Small intestine (tissue), 7 donors: ENCODE results near the gene SPATA6. TPM values are rescaled to one million over a fixed set of nuclear protein-coding genes. Genes with fewer than 3 reads are reported as not detected.

Source experiments
- DNase-seq, 2 donors: peaks; one replicate each; pipeline versions ENCODE4 v3.0.0 to v3.0.0-alpha.2; 2013
- FAIRE-seq: peaks from 2 replicates; lab custom pipeline; 2012; peaks lifted over from hg19 to GRCh38; lab: Jason Lieb, UNC
- H3K27ac ChIP-seq, 3 donors: one replicate each; pipeline ENCODE4 v1.5.1; 2013; ENCODE audit warnings: low read length in 2 of 3, mild to moderate bottlenecking in 2 of 3, control low read depth in 1 of 3, inconsistent platforms in 1 of 3, low read depth in 1 of 3, moderate library complexity in 1 of 3
- H3K27me3 ChIP-seq, 3 donors: one replicate each; pipeline ENCODE4 v1.6.1; 2013; ENCODE audit warnings: low read length in 3 of 3, inconsistent platforms in 1 of 3; ENCODE audit not compliant: control insufficient read depth in 3 of 3, insufficient read depth in 3 of 3
- H3K36me3 ChIP-seq, 3 donors: one replicate each; pipeline ENCODE4 v1.6.1; 2013; ENCODE audit warnings: low read length in 3 of 3, inconsistent platforms in 1 of 3, low read depth in 1 of 3, mild to moderate bottlenecking in 1 of 3, moderate library complexity in 1 of 3; ENCODE audit not compliant: control insufficient read depth in 3 of 3, insufficient read depth in 2 of 3
- H3K4me1 ChIP-seq, 3 donors: one replicate each; pipeline ENCODE4 v1.6.1; 2013; ENCODE audit warnings: low read length in 2 of 3, inconsistent platforms in 1 of 3, low read depth in 1 of 3, mild to moderate bottlenecking in 1 of 3, moderate library complexity in 1 of 3; ENCODE audit not compliant: control insufficient read depth in 3 of 3, insufficient read depth in 2 of 3
- H3K4me3 ChIP-seq, 3 donors: one replicate each; pipeline ENCODE4 v1.5.1; 2013; ENCODE audit warnings: low read length in 3 of 3, control low read depth in 1 of 3, inconsistent platforms in 1 of 3, low read depth in 1 of 3, mild to moderate bottlenecking in 1 of 3, moderate library complexity in 1 of 3
- H3K9me3 ChIP-seq, 2 donors: one replicate each; pipeline ENCODE4 v1.6.1; 2013; ENCODE audit warnings: low read depth in 1 of 2, low read length in 1 of 2; ENCODE audit not compliant: control insufficient read depth in 2 of 2, insufficient read depth in 1 of 2
- WGBS, 3 donors: extraction: QIAGEN DNeasy Blood & Tissue Kit; methylation state at CpG; one replicate each; pipeline ENCODE4 v1.1.7; 2013; 5-methylcytosine and 5-hydroxymethylcytosine counted together
- polyA plus RNA-seq, 4 donors: library from polyadenylated mRNA; stranded (reverse) in 3 of 4; unstranded in 1 of 4; fragments of 200-250 nt in 3 of 4; fragments of 120-200 nt in 1 of 4; gene quantifications; one replicate each; pipeline versions ENCODE4 v1.2.1 to v1.2.3, GENCODE V29; 2013
- donor health status: healthy with polysubstance abuse.
- donor health status: control.
- donor health status: control.
- donor health status: Bipolar disorder and iron deficiency.
- donor health status: healthy.

The SPATA6 gene
- polyA plus RNA-seq, 4 donors, result 2.5 to 6.2 (median 3.1) TPM

DNA sequence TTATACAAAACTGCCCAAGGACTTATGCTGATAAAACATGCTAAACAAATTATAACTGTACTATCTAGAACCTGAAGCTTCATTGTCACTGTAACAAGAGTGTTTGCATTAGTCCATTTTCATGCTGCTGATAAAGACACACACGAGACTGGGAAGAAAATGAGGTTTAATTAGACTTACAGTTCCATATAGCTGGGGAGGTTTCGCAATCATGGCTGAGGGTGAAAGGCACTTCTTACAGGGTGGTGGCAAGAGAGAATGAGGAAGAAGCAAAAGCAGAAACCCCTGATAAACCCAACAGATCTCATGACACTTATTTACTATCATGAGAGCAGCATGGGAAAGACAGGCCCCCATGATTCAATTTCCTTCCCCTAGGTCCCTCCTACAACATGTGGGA lies 100.4 kb downstream of the SPATA6 start:
- no peak for FAIRE-seq
- WGBS, 3 donors, result 79 to 91% (median 81%) methylated on average over 2 of the region's 2 CpGs
- DNase-seq, result no peak

DNA sequence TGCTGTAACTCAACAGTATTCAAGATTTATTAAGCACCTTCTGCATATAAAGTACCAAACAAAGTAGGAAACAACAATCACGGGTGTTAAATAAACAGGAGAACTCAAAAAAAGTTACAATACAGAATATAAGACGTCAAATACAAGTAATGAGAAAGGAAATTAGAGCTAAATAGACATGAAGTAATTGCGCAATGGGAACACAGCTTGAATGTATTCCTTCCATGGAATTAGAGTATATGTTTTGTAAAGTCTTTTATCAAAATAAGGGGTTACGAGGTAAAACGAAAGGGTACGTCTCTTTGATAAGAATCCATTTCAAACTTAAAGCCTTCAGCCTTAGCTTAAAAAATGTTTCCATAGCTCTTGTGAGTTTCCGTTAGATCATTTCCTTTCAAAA lies 109.1 kb downstream of the SPATA6 start:
- DNase-seq (no peak), FAIRE-seq (no peak)
- H3K4me3 ChIP-seq, result no peak overlapping the region
- H3K36me3 ChIP-seq, result no peaks in the 10 kb centered on the region
- no peaks in the 10 kb centered on the region for H3K4me1 ChIP-seq
- H3K27ac ChIP-seq, result no peak overlapping the region
- 85 to 88% (median 88%) methylated on average over 7 of the region's 7 CpGs for WGBS, 3 donors
- no peaks in the 10 kb centered on the region for H3K9me3 ChIP-seq
- no peaks in the 10 kb centered on the region for H3K27me3 ChIP-seq

More for the DNA sequence above, 100.4 kb downstream of the SPATA6 start:
- no peak overlapping the region for H3K27ac ChIP-seq
- H3K27me3 ChIP-seq, result no peaks in the 10 kb centered on the region
- peaks cover 0 to 30% of the 10 kb centered on the region in 2 donors for H3K9me3 ChIP-seq
- H3K4me1 ChIP-seq, result peaks cover 0 to 2% (median 0%) of the 10 kb centered on the region in 3 donors
- no peak overlapping the region for H3K4me3 ChIP-seq
- H3K36me3 ChIP-seq, result peaks cover 0 to 6% (median 0%) of the 10 kb centered on the region in 3 donors

DNA sequence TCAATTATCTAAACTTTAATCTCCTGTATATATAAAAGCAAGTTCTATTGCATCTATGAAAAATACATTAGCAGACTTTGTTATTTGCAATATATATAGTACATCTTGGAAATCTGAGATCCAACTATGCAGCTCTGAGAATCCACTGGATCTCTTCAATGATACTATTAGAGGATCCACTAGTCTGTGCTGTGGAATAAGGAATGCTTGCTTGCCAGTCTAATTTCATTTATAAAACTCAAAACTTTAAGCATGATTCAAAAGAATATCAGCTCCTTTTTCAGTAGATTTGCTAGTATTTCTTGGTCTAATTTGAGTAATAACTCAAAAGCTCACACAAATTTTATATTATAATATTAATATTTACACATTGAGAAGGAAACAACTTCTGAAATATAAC lies 115.1 kb downstream of the SPATA6 start:
- no peak for FAIRE-seq

DNA sequence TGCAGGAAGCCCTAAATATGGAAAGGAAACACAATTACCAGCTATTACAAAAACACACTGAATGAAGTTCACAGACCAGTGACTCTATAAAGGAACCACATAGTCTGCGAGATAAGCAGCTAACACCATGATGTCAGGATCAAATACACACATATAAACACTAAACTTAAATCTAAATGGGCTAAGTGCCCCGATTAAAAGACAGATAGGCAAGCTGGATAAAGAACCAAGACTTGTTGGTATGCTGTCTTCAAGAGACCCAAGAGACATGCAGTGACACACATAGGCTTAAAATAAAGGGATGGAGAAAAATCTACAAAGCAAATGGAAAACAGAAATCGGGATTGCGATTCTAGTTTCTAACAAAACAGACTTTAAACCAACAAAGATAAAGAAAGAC lies 127.6 kb downstream of the SPATA6 start:
- FAIRE-seq (no peak), DNase-seq (no peak)
- H3K4me1 ChIP-seq, result no peaks in the 10 kb centered on the region
- H3K4me3 ChIP-seq, result no peak overlapping the region
- H3K9me3 ChIP-seq, result peaks cover 0 to 8% of the 10 kb centered on the region in 2 donors
- H3K27ac ChIP-seq, result no peak overlapping the region
- 92 to 95% (median 94%) methylated on average over 4 of the region's 4 CpGs for WGBS, 3 donors
- no peaks in the 10 kb centered on the region for H3K27me3 ChIP-seq
- H3K36me3 ChIP-seq, result no peaks in the 10 kb centered on the region

More for the DNA sequence above, 115.1 kb downstream of the SPATA6 start:
- Histone ChIP-seq H3K4me3 (no peak overlapping the region), H3K36me3 (no peaks in the 10 kb centered on the region), H3K27me3 (no peaks in the 10 kb centered on the region), H3K27ac (no peak overlapping the region), H3K9me3 (no peaks in the 10 kb centered on the region), H3K4me1 (no peaks in the 10 kb centered on the region)
- DNase-seq, result no peak

DNA sequence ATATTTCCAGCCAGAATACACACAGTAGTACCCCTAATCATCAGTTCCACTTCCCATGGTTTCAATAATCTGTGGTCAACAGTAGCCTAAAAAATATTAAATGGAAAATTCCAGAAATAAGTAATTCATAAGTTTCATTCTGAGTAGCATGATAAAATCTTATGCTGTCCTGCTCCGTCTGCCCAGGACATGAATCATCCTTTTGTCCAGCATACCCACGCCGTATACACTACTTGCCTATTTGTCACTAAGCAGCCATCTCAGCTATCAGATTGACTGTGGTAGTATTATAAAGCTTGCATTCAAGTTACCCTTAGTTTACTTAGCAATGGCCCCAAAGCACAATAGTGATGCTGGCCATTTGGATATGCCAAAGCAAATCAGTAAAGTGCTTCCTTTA lies 130.8 kb downstream of the SPATA6 start:
- FAIRE-seq, result no peak

DNA sequence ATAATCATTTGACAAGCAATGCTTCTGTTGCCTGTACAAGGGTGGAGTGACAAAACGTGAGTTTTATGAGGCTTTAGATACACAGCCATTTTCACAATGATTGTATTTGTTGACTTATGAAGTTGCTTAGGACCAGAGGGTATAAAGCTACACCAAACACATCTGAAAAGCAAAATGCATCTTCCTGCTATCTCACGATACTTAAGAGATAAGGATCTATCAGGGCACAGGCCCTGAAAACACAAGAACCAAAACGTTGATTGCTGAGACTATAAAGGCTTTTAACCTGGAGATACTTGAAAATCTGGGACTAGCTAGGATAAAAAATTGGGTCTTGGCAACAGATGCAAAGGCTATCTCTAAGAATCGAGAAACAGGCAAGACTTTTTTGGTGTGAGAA lies 133.7 kb downstream of the SPATA6 start:
- Histone ChIP-seq H3K27me3 (no peaks in the 10 kb centered on the region), H3K9me3 (peaks cover 0 to 1% of the 10 kb centered on the region in 2 donors), H3K4me3 (no peak overlapping the region), H3K27ac (no peak overlapping the region), H3K4me1 (no peaks in the 10 kb centered on the region), H3K36me3 (no peaks in the 10 kb centered on the region)
- FAIRE-seq (no peak), DNase-seq (no peak)
- WGBS, 3 donors, result 52 to 57% (median 52%) methylated on average over 4 of the region's 4 CpGs

More for the DNA sequence above, 130.8 kb downstream of the SPATA6 start:
- WGBS, 3 donors, result 85 to 96% (median 91%) methylated on average over 3 of the region's 3 CpGs
- Histone ChIP-seq H3K27ac (no peak overlapping the region), H3K27me3 (no peaks in the 10 kb centered on the region), H3K36me3 (no peaks in the 10 kb centered on the region), H3K9me3 (peaks cover 0 to 2% of the 10 kb centered on the region in 2 donors), H3K4me1 (no peaks in the 10 kb centered on the region), H3K4me3 (no peak overlapping the region)
- DNase-seq, result no peak

DNA sequence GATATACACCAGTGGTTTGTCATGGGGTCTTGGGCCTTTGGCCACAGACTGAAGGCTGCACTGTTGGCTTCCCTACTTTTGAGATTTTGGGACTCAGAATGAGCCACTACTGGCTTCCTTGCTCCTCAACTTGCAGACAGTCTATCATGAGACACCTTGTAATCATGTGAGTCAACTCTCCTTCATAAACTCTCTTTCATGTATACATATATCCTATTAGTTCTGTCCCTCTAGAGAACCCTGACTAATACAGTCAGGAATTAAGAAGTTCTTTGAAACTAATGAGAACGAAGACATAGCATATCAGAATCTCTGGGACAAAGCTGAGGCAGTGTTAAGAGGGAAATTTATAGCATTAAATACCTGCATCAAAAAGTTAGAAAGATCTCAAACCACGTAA lies 138.7 kb downstream of the SPATA6 start:
- 37 to 50% (median 43%) methylated on average over 2 of the region's 2 CpGs for WGBS, 3 donors
- H3K9me3 ChIP-seq, result peaks cover 1 to 11% of the 10 kb centered on the region in 2 donors
- H3K27ac ChIP-seq, result no peak overlapping the region
- no peak overlapping the region for H3K4me3 ChIP-seq
- H3K4me1 ChIP-seq, result no peaks in the 10 kb centered on the region
- no peak for FAIRE-seq
- DNase-seq, result no peak
- H3K36me3 ChIP-seq, result peaks cover 0 to 9% (median 2%) of the 10 kb centered on the region in 3 donors
- H3K27me3 ChIP-seq, result no peaks in the 10 kb centered on the region

DNA sequence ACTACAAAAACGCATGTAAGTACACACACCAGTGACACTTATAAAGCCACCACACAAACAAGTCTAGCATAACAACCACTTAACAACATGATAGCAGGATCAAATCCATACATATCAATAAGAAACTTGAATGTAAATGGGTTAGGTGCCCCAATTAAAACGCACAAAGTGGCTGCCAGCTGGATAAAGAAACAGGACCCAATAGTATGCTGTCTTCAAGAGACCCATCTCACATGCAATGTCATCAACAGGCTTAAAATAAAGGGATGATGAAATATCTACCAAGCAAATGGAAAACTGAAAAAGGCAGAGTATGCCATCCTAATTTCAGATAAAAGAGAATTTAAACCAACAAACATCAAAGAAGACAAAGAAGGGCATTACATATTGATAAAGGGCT lies 139.9 kb downstream of the SPATA6 start:
- no peak for FAIRE-seq
- peaks cover 0 to 9% (median 2%) of the 10 kb centered on the region in 3 donors for H3K36me3 ChIP-seq
- no peak overlapping the region for H3K27ac ChIP-seq
- no peak overlapping the region for H3K4me3 ChIP-seq
- no peaks in the 10 kb centered on the region for H3K27me3 ChIP-seq
- DNase-seq, result no peak
- H3K4me1 ChIP-seq, result no peaks in the 10 kb centered on the region
- peaks cover 1 to 11% of the 10 kb centered on the region in 2 donors for H3K9me3 ChIP-seq
- 83 to 95% (median 84%) methylated on average over 2 of the region's 2 CpGs for WGBS, 3 donors

DNA sequence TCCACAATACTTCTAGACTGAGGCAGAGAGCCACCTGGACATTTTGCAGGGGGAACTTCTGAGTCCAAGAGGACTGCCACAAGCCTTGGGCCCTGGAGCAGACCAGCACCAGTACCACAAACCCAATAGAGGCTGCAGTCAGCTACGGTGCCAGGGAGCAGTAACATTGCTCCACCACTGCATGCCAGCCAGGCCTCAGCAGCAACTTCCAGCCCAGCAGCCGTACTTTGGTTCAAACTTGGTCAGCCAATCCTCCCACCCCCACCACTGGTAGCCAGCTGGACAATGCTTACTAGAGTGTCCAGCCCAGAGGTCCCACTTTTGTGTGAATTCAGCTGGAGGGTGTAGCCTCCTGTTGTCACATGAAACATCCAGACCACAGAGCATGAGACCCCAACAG lies 142.1 kb downstream of the SPATA6 start:
- H3K36me3 ChIP-seq, result peaks cover 0 to 19% (median 2%) of the 10 kb centered on the region in 3 donors
- no peaks in the 10 kb centered on the region for H3K4me1 ChIP-seq
- H3K9me3 ChIP-seq, result peaks cover 1 to 22% of the 10 kb centered on the region in 2 donors
- H3K27ac ChIP-seq, result no peak overlapping the region
- FAIRE-seq (no peak), DNase-seq (no peak)
- H3K27me3 ChIP-seq, result no peaks in the 10 kb centered on the region
- H3K4me3 ChIP-seq, result no peak overlapping the region
- 79 to 94% (median 86%) methylated on average over 2 of the region's 2 CpGs for WGBS, 3 donors
